Upper lobe of left lung (tissue), 4 donors: Measurements from ENCODE around the gene GATA5.

Experiments
- CTCF ChIP-seq, 6 experiments: fragments of 450-650 bp in 4 of 6; fragments of 200-600 bp in 2 of 6; sonication (generic) in 2 of 6; IDR thresholded peaks; one replicate each; pipeline ENCODE4 v1.5.1; 2016 to 2019; ENCODE audit warnings: antibody characterized with exemption in 6 of 6
- EP300 ChIP-seq, 4 donors: sonication (generic); formaldehyde crosslinking; IDR thresholded peaks; one replicate each; pipeline ENCODE4 v1.5.1; 2017; ENCODE audit warnings: antibody characterized with exemption in 4 of 4, control low read depth in 2 of 4
- POLR2A ChIP-seq, 4 donors: fragments of 450-650 bp; IDR thresholded peaks; one replicate each; pipeline ENCODE4 v1.5.1; 2016 to 2017; ENCODE audit warnings: antibody characterized with exemption in 4 of 4, mild to moderate bottlenecking in 2 of 4

GRCh38 chr20:62458275-62459251 lies 17.2 kb downstream of the GATA5 start:
- TF ChIP-seq POLR2A (IDR thresholded peaks at IDR 0.05) (no peak), CTCF (IDR thresholded peaks at IDR 0.05) (no peak), EP300 (IDR thresholded peaks at IDR 0.05) (no peak)
